ENCODE measurements around the gene AKIRIN1.

AKIRIN1 gene
- 107 to 194 (median 107) reads per million in 3 donors for total RNA-seq

GRCh38 chr1:38990738-38991637 lies at the start of gene AKIRIN1:
AKIRIN1 (plus strand) TSS chr1:38991276; CDS start chr1:38991381, 105 bp downstream.
- Histone ChIP-seq H3K36me3 (ENCODE audit: control insufficient read depth, insufficient read depth, low read length) (no peaks in the 10 kb centered on the region), H3K27me3 (replicated peaks; ENCODE audit: control insufficient read depth, insufficient read depth, low read length, poor library complexity, severe bottlenecking) (no peaks in the 10 kb centered on the region), H3K27ac (ENCODE audit: insufficient read depth, low read length, poor library complexity, severe bottlenecking) (peak within 1 kb of the TSS; percentile 91), H3K4me1 (ENCODE audit: control insufficient read depth, insufficient read depth, low read length, poor library complexity, severe bottlenecking) (peaks cover 32% of the 10 kb centered on the region), H3K9me3 (ENCODE audit: control insufficient read depth, low read length) (no peaks in the 10 kb centered on the region), H3K4me3 (ENCODE audit: insufficient read depth, low read depth, low read length, poor library complexity, severe bottlenecking) (peak within 1 kb of the TSS; percentile 85)
- peak; percentile 85 to 90 (median 88) for DNase-seq

GRCh38 chr1:38941527-38942019 lies 49.5 kb upstream of the AKIRIN1 start, which contains the start of gene RHBDL2:
RHBDL2 (minus strand) TSS chr1:38941830; CDS start chr1:38919212, 22,618 bp downstream.
- H3K27ac ChIP-seq (ENCODE audit: insufficient read depth, low read length, poor library complexity, severe bottlenecking): no peak within 1 kb of the TSS
- no peaks in the 10 kb centered on the region for H3K4me1 ChIP-seq (ENCODE audit: control insufficient read depth, insufficient read depth, low read length, poor library complexity, severe bottlenecking)
- no peak for DNase-seq
- no peaks in the 10 kb centered on the region for H3K27me3 ChIP-seq (replicated peaks; ENCODE audit: control insufficient read depth, insufficient read depth, low read length, poor library complexity, severe bottlenecking)
- H3K4me3 ChIP-seq (ENCODE audit: insufficient read depth, low read depth, low read length, poor library complexity, severe bottlenecking): no peak within 1 kb of the TSS
- no peaks in the 10 kb centered on the region for H3K9me3 ChIP-seq (ENCODE audit: control insufficient read depth, low read length)
- no peaks in the 10 kb centered on the region for H3K36me3 ChIP-seq (ENCODE audit: control insufficient read depth, insufficient read depth, low read length)

GRCh38 chr1:38942664-38943428 lies 48.2 kb upstream of the AKIRIN1 start:
- Histone ChIP-seq H3K4me3 (ENCODE audit: insufficient read depth, low read depth, low read length, poor library complexity, severe bottlenecking) (no peak overlapping the region), H3K4me1 (ENCODE audit: control insufficient read depth, insufficient read depth, low read length, poor library complexity, severe bottlenecking) (no peaks in the 10 kb centered on the region), H3K9me3 (ENCODE audit: control insufficient read depth, low read length) (no peaks in the 10 kb centered on the region), H3K27ac (ENCODE audit: insufficient read depth, low read length, poor library complexity, severe bottlenecking) (no peak overlapping the region), H3K36me3 (ENCODE audit: control insufficient read depth, insufficient read depth, low read length) (no peaks in the 10 kb centered on the region), H3K27me3 (replicated peaks; ENCODE audit: control insufficient read depth, insufficient read depth, low read length, poor library complexity, severe bottlenecking) (no peaks in the 10 kb centered on the region)
- no peak for DNase-seq

GRCh38 chr1:38944547-38944946 lies 46.5 kb upstream of the AKIRIN1 start:
- Histone ChIP-seq H3K27ac (ENCODE audit: insufficient read depth, low read length, poor library complexity, severe bottlenecking) (no peak overlapping the region), H3K9me3 (ENCODE audit: control insufficient read depth, low read length) (no peaks in the 10 kb centered on the region), H3K4me3 (ENCODE audit: insufficient read depth, low read depth, low read length, poor library complexity, severe bottlenecking) (no peak overlapping the region), H3K36me3 (ENCODE audit: control insufficient read depth, insufficient read depth, low read length) (no peaks in the 10 kb centered on the region), H3K4me1 (ENCODE audit: control insufficient read depth, insufficient read depth, low read length, poor library complexity, severe bottlenecking) (no peaks in the 10 kb centered on the region), H3K27me3 (replicated peaks; ENCODE audit: control insufficient read depth, insufficient read depth, low read length, poor library complexity, severe bottlenecking) (no peaks in the 10 kb centered on the region)
- DNase-seq: no peak

GRCh38 chr1:38950553-38950952 lies 40.5 kb upstream of the AKIRIN1 start:
- Histone ChIP-seq H3K4me3 (ENCODE audit: insufficient read depth, low read depth, low read length, poor library complexity, severe bottlenecking) (no peak overlapping the region), H3K36me3 (ENCODE audit: control insufficient read depth, insufficient read depth, low read length) (no peaks in the 10 kb centered on the region), H3K4me1 (ENCODE audit: control insufficient read depth, insufficient read depth, low read length, poor library complexity, severe bottlenecking) (no peaks in the 10 kb centered on the region), H3K9me3 (ENCODE audit: control insufficient read depth, low read length) (no peaks in the 10 kb centered on the region), H3K27me3 (replicated peaks; ENCODE audit: control insufficient read depth, insufficient read depth, low read length, poor library complexity, severe bottlenecking) (no peaks in the 10 kb centered on the region), H3K27ac (ENCODE audit: insufficient read depth, low read length, poor library complexity, severe bottlenecking) (no peak overlapping the region)
- no peak for DNase-seq

- Histone ChIP-seq H3K4me3 (ENCODE audit: insufficient read depth, low read depth, low read length, poor library complexity, severe bottlenecking) (no peak overlapping the region), H3K4me1 (ENCODE audit: control insufficient read depth, insufficient read depth, low read length, poor library complexity, severe bottlenecking) (no peaks in the 10 kb centered on the region), H3K27ac (ENCODE audit: insufficient read depth, low read length, poor library complexity, severe bottlenecking) (no peak overlapping the region), H3K36me3 (ENCODE audit: control insufficient read depth, insufficient read depth, low read length) (no peaks in the 10 kb centered on the region), H3K27me3 (replicated peaks; ENCODE audit: control insufficient read depth, insufficient read depth, low read length, poor library complexity, severe bottlenecking) (no peaks in the 10 kb centered on the region), H3K9me3 (ENCODE audit: control insufficient read depth, low read length) (no peaks in the 10 kb centered on the region)
- no peak for DNase-seq
These were observed 37.6 kb upstream of the AKIRIN1 start for GRCh38 chr1:38953433-38953860.

GRCh38 chr1:38958967-38959366 lies 32.1 kb upstream of the AKIRIN1 start:
- no peak for DNase-seq
- no peak overlapping the region for H3K27ac ChIP-seq (ENCODE audit: insufficient read depth, low read length, poor library complexity, severe bottlenecking)
- no peak overlapping the region for H3K4me3 ChIP-seq (ENCODE audit: insufficient read depth, low read depth, low read length, poor library complexity, severe bottlenecking)
- no peaks in the 10 kb centered on the region for H3K36me3 ChIP-seq (ENCODE audit: control insufficient read depth, insufficient read depth, low read length)
- H3K9me3 ChIP-seq (ENCODE audit: control insufficient read depth, low read length): no peaks in the 10 kb centered on the region
- no peaks in the 10 kb centered on the region for H3K4me1 ChIP-seq (ENCODE audit: control insufficient read depth, insufficient read depth, low read length, poor library complexity, severe bottlenecking)
- no peaks in the 10 kb centered on the region for H3K27me3 ChIP-seq (replicated peaks; ENCODE audit: control insufficient read depth, insufficient read depth, low read length, poor library complexity, severe bottlenecking)

GRCh38 chr1:38962113-38962512 lies 29.0 kb upstream of the AKIRIN1 start:
- H3K4me1 ChIP-seq (ENCODE audit: control insufficient read depth, insufficient read depth, low read length, poor library complexity, severe bottlenecking): no peaks in the 10 kb centered on the region
- H3K4me3 ChIP-seq (ENCODE audit: insufficient read depth, low read depth, low read length, poor library complexity, severe bottlenecking): no peak overlapping the region
- H3K36me3 ChIP-seq (ENCODE audit: control insufficient read depth, insufficient read depth, low read length): no peaks in the 10 kb centered on the region
- no peak overlapping the region for H3K27ac ChIP-seq (ENCODE audit: insufficient read depth, low read length, poor library complexity, severe bottlenecking)
- H3K9me3 ChIP-seq (ENCODE audit: control insufficient read depth, low read length): no peaks in the 10 kb centered on the region
- H3K27me3 ChIP-seq (replicated peaks; ENCODE audit: control insufficient read depth, insufficient read depth, low read length, poor library complexity, severe bottlenecking): no peaks in the 10 kb centered on the region
- no peak for DNase-seq

GRCh38 chr1:38962560-38962959 lies 28.5 kb upstream of the AKIRIN1 start:
- Histone ChIP-seq H3K9me3 (ENCODE audit: control insufficient read depth, low read length) (no peaks in the 10 kb centered on the region), H3K36me3 (ENCODE audit: control insufficient read depth, insufficient read depth, low read length) (no peaks in the 10 kb centered on the region), H3K27ac (ENCODE audit: insufficient read depth, low read length, poor library complexity, severe bottlenecking) (no peak overlapping the region), H3K4me1 (ENCODE audit: control insufficient read depth, insufficient read depth, low read length, poor library complexity, severe bottlenecking) (no peaks in the 10 kb centered on the region), H3K27me3 (replicated peaks; ENCODE audit: control insufficient read depth, insufficient read depth, low read length, poor library complexity, severe bottlenecking) (no peaks in the 10 kb centered on the region), H3K4me3 (ENCODE audit: insufficient read depth, low read depth, low read length, poor library complexity, severe bottlenecking) (no peak overlapping the region)
- DNase-seq: no peak
